Loucy (cell line): ENCODE measurements around the gene METAP1D.

Experiments
- H2AFZ ChIP-seq: fragments of 200-600 bp; sonication (generic); 2 replicates; pipeline ENCODE4 v1.6.0; 2016; ENCODE audit warnings: antibody characterized with exemption, mild to moderate bottlenecking, low read length, moderate library complexity
- H3F3A ChIP-seq: fragments of 200-600 bp; 2 replicates; pipeline ENCODE4 v1.6.0; 2016; ENCODE audit warnings: antibody characterized with exemption, low read depth, mild to moderate bottlenecking
- H3K27me3 ChIP-seq: fragments of 200-600 bp; sonication (generic); 2 replicates; pipeline ENCODE4 v1.6.1; 2014; ENCODE audit warnings: low read length, mild to moderate bottlenecking; ENCODE audit not compliant: insufficient read depth, poor library complexity, severe bottlenecking
- H3K36me3 ChIP-seq: fragments of 200-600 bp; sonication (generic); 2 replicates; pipeline ENCODE4 v1.6.1; 2016; ENCODE audit warnings: low read length; ENCODE audit not compliant: insufficient read depth
- H3K4me1 ChIP-seq: fragments of 200-600 bp; sonication (generic); 2 replicates; pipeline ENCODE4 v1.5.1; 2014; ENCODE audit warnings: low read length, mild to moderate bottlenecking; ENCODE audit not compliant: insufficient read depth, poor library complexity, severe bottlenecking
- H3K4me2 ChIP-seq: fragments of 200-600 bp; sonication (generic); 2 replicates; pipeline ENCODE4 v1.6.0; 2014; ENCODE audit warnings: antibody characterized with exemption, low read length, low read depth, mild to moderate bottlenecking; ENCODE audit not compliant: poor library complexity, severe bottlenecking
- H3K4me3 ChIP-seq: fragments of 200-600 bp; sonication (generic); 2 replicates; pipeline ENCODE4 v1.5.1; 2014; ENCODE audit warnings: low read length, mild to moderate bottlenecking, mixed read lengths; ENCODE audit not compliant: poor library complexity, severe bottlenecking
- H3K79me2 ChIP-seq: fragments of 200-600 bp; sonication (generic); 2 replicates; pipeline ENCODE4 v1.6.1; 2014; ENCODE audit warnings: low read length; ENCODE audit not compliant: insufficient read depth
- H3K9ac ChIP-seq: fragments of 200-600 bp; sonication (generic); 2 replicates; pipeline ENCODE4 v1.6.0; 2014; ENCODE audit warnings: mild to moderate bottlenecking, low read depth, low read length, moderate library complexity; ENCODE audit not compliant: poor library complexity, severe bottlenecking
- H3K9me2 ChIP-seq: fragments of 200-600 bp; sonication (generic); replicated peaks from 2 replicates; pipeline ENCODE4 v1.6.1; 2016; ENCODE audit warnings: low read depth, low read length, mixed read lengths
- H3K9me3 ChIP-seq: fragments of 200-600 bp; sonication (generic); 2 replicates; pipeline ENCODE4 v1.6.1; 2014; ENCODE audit warnings: mild to moderate bottlenecking, antibody characterized with exemption, low read length, low read depth; ENCODE audit not compliant: insufficient read depth
- H4K20me1 ChIP-seq: fragments of 200-600 bp; sonication (generic); 2 replicates; pipeline ENCODE4 v1.6.0; 2014; ENCODE audit warnings: antibody characterized with exemption, low read length, mild to moderate bottlenecking; ENCODE audit not compliant: insufficient read depth, poor library complexity, severe bottlenecking
- EZH2phosphoT487 ChIP-seq: fragments of 200-600 bp; IDR thresholded peaks from 2 replicates; pipeline ENCODE4 v1.6.1; 2018; ENCODE audit warnings: antibody characterized with exemption, mild to moderate bottlenecking, moderate library complexity, borderline replicate concordance
- TF ChIP-seq, protein P1 (sequence below): fragments of 200-600 bp; sonication (generic); conservative IDR thresholded peaks from 2 replicates; pipeline ENCODE4 v1.5.1; 2014; ENCODE audit warnings: mild to moderate bottlenecking, antibody characterized with exemption, low read length

METAP1D gene

DNA sequence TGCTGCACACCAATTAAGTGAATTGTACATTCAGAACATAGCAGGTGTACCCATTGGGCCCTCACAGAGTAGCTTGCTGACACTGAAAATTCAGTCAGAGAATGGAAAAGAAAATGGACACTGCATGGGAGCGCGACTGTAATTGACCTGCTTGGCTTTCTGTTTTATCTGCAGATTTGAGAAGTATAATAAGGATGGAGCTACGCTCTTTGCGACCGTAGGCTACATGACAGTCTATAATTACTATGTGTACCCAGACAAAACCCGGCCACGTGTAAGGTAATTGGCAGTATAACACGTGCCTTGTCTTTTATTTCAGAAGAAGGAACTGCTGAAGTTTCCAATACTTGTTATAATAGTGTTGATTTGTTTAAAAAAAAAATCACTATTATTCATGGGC, 33.5 kb upstream of the METAP1D start:
- Histone ChIP-seq H3K4me2 (no peak overlapping the region), H3K9ac (no peak overlapping the region), H3K9me2 (no peaks in the 10 kb centered on the region), H3K4me1 (peaks cover 29% of the 10 kb centered on the region), H4K20me1 (peaks cover 15% of the 10 kb centered on the region), H3K79me2 (peaks cover 17% of the 10 kb centered on the region), H3K27me3 (no peaks in the 10 kb centered on the region), H3F3A (peaks cover 5% of the 10 kb centered on the region; the same call in 1 of the 2 replicates), H2AFZ (no peak overlapping the region), H3K9me3 (no peaks in the 10 kb centered on the region), H3K36me3 (peaks cover 51% of the 10 kb centered on the region; the same call in 1 of the 2 replicates), H3K4me3 (no peak overlapping the region)
- no peak for TF ChIP-seq EZH2phosphoT487
- TF ChIP-seq, protein P1, sequence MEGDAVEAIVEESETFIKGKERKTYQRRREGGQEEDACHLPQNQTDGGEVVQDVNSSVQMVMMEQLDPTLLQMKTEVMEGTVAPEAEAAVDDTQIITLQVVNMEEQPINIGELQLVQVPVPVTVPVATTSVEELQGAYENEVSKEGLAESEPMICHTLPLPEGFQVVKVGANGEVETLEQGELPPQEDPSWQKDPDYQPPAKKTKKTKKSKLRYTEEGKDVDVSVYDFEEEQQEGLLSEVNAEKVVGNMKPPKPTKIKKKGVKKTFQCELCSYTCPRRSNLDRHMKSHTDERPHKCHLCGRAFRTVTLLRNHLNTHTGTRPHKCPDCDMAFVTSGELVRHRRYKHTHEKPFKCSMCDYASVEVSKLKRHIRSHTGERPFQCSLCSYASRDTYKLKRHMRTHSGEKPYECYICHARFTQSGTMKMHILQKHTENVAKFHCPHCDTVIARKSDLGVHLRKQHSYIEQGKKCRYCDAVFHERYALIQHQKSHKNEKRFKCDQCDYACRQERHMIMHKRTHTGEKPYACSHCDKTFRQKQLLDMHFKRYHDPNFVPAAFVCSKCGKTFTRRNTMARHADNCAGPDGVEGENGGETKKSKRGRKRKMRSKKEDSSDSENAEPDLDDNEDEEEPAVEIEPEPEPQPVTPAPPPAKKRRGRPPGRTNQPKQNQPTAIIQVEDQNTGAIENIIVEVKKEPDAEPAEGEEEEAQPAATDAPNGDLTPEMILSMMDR, result no peak

DNA sequence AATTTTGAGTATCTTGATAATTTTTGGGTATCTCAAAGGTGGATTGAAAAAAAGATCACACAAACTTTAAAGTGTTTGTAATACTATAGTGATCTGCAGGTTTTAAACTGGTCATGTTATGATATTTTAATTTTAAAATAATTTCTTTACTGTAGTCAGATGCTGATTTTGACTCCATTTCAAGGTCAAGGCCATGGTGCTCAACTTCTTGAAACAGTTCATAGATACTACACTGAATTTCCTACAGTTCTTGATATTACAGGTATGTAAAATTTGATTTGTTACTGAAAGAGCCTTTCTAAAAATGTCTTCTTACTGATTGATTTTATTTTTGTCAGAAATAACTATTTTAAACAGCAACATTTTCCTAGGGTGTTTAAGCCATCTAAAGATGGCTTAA, 33.1 kb upstream of the METAP1D start:
- Histone ChIP-seq H3F3A (peaks cover 5% of the 10 kb centered on the region; the same call in 1 of the 2 replicates), H2AFZ (no peak overlapping the region), H4K20me1 (peaks cover 15% of the 10 kb centered on the region), H3K4me2 (no peak overlapping the region), H3K9ac (no peak overlapping the region), H3K79me2 (peaks cover 12% of the 10 kb centered on the region), H3K9me2 (no peaks in the 10 kb centered on the region), H3K9me3 (no peaks in the 10 kb centered on the region), H3K27me3 (no peaks in the 10 kb centered on the region), H3K36me3 (peaks cover 54% of the 10 kb centered on the region; the same call in 1 of the 2 replicates), H3K4me1 (peaks cover 29% of the 10 kb centered on the region), H3K4me3 (no peak overlapping the region)
- no peak for TF ChIP-seq EZH2phosphoT487
- TF ChIP-seq, protein P1, result no peak

DNA sequence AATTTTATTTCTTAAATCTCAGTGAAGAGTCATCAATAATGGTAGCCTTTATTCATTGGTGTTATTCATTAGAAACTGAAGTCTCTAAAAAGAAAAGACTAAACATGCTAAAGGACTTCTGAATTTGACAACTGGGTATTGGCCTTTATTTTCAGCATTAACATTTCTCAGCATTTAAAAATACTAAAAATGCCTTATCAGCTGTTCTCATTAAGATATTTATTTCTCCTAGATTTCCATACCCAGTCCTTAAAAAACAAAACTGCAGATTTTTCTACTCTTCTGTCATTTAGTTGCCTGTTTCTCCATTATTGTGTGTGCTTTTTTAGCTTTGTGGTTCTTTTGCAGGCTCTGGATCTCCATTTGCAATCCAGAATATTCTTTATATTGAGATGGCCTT, 31.2 kb upstream of the METAP1D start:
- Histone ChIP-seq H3K4me2 (no peak overlapping the region), H4K20me1 (peaks cover 8% of the 10 kb centered on the region), H2AFZ (no peak overlapping the region), H3K79me2 (peaks cover 11% of the 10 kb centered on the region), H3K4me1 (peaks cover 21% of the 10 kb centered on the region), H3K9me3 (no peaks in the 10 kb centered on the region), H3K4me3 (no peak overlapping the region), H3K36me3 (peaks cover 63% of the 10 kb centered on the region; the same call in 1 of the 2 replicates), H3K9ac (no peak overlapping the region), H3F3A (peaks cover 3% of the 10 kb centered on the region; the same call in 1 of the 2 replicates), H3K9me2 (no peaks in the 10 kb centered on the region), H3K27me3 (no peaks in the 10 kb centered on the region)
- no peak for TF ChIP-seq EZH2phosphoT487
- TF ChIP-seq, protein P1, result no peak
